ENCODE measurements around the gene UTY.

The UTY gene

DNA sequence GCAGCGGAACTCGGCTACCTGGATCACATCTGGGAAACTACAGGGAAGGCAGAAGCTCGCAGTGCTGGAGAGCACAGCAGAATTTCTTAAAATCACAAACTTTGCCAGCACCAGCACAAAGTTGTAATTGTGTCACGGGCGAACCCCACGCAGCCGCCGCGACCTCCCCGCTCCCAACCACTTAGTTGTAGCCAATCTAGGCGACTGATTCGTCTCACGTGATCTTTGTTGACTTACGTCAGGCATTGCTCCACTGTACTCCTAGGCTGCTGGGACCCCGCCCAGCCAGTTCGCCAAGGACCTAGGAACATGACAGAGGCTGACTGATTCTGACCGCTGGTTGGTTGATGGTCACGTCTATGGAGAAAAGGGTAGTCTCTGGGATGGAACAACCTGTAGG, at the start of gene UTY:
Gene UTY, minus strand, starts transcription at position 206 of the 400 bp plus-strand sequence. CDS start 368 bp downstream, outside the sequence.
- DNase-seq, result no peak

DNA sequence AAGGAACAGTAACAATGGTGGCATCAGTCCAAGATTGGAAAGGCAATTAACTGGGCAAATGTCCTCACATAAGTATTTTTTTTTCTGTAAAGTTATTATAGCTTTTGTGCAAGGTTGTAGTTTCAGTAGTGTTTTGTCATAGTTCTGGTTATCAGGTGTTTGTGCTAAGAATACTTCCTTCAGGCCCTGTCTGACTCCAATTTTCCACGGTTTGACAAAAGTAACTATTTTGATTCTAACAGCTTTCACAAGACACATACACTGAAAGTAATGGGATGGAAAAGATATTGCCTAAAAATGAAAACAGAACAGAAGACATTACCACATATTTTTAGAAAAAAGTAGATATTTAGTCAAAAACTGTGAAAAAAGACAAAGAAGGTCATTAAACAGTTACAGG, 40.6 kb upstream of the UTY start:
- DNase-seq, result no peak

DNA sequence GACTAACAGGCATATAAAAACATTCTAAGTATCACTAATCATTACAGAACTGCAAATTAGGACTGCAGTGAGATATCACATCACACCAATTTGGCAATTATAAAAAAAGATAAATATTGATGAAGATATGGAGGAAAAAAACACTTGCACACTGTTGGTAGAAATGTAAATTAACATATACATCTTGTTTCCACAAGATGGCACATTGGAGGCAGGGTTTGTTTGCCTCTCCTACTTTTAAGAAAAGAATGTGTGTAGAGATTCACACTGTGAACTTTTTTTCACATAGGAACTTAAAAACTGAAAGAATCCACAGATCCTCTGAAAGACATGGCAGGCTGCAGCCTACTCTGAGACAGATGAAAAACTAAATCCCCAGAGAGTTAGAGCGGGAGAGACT, 21.4 kb upstream of the UTY start:
- no peak for DNase-seq

DNA sequence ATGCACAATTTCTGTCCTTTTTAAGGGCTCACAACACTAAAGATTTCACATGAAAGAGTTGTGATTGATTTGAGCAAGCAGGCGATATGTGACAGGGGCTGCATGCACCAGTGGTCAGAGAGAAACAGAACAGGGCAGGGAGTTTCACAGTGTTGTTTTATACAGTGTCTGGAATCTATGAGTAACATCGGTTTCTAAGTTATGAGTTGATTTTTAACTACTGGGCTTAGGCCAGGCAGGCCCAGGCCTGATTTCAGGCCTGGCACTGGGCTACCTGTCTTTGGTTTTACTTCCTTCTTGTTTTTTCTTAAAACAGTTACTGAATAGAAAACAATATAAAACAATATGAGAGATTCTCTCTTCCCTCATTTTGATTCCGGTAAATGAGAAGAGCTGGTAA, 13.9 kb upstream of the UTY start:
- no peak for DNase-seq

DNA sequence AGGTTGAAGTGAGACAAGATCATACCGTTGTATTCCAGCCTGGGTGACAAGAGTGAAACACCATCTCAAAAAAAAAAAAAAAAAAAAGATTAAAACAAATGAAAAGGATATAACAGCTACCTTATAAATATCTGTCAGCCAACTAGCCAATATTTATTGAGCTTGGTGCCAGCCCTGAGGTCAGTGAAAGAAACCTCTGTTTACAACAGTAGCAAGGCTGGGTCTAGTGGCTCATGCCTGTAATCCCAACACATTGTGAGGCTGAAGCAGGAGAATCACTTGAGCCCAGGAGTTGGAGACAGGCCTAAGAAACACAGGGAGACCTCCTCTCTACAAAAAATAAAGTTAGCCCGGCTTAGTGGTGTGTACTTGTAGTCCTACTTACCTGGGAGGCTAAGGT, 12.6 kb upstream of the UTY start:
- no peak for DNase-seq

DNA sequence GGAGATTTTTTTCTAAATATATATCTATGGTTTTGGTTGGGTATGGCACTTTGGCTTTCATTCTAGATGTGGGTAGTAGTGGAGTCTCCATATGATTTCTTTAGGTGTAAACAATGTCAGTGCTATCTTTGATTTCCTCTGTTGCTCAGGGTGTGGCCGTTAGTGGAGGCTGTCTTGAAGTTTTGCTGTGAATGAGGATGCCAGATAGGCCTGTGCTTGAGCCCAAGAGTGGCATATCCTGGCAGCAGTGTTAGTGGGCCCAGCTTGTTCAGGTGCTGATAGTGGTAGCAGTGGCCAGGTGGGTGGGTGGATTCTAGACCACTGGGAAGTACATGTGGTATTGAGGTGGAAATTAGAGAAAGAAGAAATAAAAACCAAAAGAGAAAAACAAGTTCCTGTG, 8.9 kb upstream of the UTY start:
- no peak for DNase-seq

DNA sequence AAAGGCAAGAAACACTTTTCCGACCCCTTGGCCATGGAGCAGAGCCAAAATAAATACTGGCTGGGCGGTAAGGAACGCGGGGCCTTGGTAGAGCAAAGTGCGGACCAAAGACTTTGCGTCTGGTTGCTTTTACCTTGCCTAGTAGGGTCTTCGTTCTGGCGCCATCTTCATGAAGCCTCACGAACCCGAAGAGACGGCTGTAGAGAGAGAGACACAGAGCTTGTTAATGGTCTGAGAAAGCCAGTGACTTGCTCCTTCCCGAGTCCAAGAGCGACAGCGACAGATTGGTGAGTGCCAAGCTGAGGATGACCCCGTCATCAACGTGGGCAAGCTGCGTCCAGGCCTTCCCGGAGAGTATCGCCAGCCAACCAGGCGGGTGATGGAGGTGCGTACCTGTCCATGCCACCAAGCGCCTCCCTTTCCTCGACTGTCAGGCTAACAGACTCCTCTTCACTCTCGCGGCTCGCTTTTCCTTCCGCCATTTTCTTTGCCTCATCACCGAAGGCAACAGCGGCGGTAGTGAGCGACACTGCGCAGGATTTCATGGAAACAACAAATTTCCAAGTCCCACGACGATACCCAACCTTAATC, 617 bp downstream of the UTY start:
- no peak for DNase-seq

DNA sequence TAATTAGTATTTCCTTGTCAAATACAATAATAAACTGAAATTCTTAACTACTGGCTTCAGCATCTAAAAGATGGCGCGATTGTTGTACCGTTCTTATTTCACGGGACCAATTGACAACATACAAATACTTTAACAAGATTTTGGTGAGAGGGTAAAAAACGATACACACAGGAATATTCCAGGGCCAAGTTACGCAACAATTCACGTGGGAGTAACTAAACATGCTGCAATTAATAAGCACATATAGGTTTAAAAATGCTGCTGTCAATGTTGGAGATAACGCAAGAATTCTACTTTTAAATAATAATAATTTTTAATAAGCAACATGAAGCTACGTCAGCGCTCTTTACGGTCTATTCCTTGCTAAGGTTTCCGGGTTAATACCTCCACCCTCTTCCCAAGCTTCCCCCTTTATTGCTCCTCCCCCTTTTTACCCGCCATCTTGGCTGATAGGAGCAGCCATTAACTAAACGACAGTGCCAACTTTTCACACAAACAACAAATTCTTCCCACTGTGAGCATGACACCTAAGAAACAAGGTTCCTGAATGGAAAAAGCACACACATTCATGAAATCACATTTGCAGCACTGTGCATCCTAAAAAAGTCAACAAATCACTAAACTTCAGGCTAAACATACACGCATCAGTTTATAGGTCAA, 1.6 kb downstream of the UTY start:
- DNase-seq, result no peak

DNA sequence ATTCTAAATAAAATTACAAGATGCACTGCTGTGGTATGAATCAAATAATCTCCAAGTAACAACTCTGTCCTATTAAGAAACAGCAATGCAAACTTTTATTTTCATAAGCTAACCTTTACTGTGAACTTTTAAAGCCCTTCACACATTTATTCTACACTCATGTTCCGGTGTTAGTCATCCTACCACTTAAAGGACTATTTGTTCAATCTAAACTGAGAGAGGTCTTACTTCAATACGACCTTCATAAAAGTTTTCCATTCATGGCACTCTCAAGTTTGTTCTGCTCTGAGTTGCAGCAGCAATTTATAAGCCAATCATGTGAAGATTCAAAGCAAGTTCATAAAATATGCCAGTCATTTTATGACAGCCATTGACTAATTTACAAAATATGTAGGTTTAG, 4.8 kb downstream of the UTY start:
- no peak for DNase-seq

DNA sequence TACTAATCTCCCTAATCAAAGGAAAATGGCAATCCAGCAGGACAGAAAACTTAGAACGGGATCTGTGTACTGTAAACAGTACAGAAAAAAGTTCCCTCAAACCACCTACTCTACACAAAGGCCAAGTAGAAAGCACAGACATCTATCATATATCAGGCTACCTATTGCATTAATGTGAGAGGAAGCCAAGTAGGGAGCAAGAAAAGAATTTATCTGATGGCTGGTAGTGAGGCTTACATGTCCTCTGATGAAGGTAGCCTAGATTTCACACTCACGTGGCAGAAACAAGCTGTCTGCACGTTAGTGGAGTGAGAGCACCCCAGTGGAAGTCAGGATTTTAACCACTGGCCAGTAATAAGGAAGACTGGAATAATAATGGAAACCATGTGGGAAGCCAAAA, 28.3 kb downstream of the UTY start:
- DNase-seq, result no peak

DNA sequence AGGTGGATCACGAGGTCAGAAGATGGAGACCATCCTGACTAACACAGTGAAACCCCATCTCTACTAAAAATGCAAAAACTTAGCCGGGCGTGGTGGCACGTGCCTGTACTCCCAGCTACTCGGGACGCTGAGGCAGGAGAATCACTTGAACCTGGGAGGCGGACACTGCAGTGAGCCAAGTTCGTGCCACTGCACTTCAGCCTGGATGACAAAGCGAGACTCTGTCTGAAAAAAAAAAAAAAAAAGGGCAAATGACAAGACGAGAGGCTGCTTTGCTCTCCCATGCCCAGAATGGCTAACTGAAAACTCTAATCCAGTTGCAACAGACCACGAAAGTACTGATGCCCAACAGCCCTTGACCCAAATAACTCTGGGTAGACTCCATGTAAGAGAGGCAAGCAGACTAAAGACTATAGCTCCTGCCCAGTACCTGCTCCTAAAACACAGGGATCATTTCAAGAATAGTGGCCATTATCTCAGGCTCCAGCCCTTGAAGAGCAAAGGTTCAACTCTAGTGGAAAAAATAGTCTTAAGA, 29.2 kb downstream of the UTY start:
- no peak for DNase-seq

DNA sequence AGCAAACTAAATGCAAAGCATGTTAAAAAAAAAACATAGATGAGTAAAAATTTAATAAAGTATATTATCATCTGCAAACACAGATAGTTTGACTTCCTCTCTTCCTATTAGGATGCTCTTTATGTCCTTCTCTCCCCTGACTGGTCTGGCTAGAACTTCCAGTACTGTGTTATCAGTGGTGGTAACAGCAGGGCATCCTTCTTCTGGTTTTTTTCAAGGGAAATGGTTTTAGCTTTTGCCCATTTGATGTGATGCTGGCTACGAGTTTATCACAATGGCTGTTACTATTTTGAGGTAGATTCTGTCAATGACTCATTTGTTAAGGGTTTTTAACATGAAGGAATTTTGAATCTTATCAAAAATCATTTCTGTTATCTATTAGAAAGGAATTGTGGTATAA, 34.3 kb downstream of the UTY start:
- DNase-seq, result no peak

DNA sequence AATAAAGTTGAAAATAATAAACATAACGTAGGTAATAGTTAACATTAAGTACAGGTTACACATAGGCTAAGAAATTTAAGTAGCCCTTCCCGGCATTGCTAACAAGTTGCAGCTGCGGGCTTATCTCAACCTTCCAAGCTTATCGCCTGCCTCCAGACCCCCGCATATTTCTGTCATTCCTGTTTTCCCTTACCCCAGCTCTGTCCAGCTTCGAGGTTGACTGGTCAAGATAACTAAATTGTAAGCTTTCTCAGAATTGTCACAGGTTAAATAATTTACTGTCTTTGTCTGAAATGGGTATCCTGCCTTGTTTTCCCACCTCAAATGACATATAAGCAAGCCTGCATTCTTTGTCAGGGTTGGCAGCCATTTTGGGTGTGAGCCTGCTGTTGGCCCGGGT, 36.7 kb downstream of the UTY start:
- no peak for DNase-seq

DNA sequence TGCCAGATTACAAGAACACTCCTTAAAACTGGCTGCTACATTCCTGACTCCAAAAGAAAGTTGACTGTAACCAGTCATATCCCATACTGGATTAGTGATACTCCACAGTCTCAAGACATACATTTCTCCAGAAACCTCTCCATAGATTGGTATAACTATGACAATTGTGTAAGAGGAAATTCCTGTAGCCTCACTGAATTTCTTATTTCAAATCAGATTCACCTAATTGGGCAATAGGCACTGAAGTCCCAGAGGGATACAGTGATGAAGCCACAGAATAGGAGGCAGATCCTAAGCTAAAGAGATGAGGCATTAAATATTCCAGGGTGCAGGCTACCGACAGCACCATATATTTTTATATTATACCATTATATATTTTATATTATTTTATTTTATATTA, 39.0 kb downstream of the UTY start:
- DNase-seq, result no peak

DNA sequence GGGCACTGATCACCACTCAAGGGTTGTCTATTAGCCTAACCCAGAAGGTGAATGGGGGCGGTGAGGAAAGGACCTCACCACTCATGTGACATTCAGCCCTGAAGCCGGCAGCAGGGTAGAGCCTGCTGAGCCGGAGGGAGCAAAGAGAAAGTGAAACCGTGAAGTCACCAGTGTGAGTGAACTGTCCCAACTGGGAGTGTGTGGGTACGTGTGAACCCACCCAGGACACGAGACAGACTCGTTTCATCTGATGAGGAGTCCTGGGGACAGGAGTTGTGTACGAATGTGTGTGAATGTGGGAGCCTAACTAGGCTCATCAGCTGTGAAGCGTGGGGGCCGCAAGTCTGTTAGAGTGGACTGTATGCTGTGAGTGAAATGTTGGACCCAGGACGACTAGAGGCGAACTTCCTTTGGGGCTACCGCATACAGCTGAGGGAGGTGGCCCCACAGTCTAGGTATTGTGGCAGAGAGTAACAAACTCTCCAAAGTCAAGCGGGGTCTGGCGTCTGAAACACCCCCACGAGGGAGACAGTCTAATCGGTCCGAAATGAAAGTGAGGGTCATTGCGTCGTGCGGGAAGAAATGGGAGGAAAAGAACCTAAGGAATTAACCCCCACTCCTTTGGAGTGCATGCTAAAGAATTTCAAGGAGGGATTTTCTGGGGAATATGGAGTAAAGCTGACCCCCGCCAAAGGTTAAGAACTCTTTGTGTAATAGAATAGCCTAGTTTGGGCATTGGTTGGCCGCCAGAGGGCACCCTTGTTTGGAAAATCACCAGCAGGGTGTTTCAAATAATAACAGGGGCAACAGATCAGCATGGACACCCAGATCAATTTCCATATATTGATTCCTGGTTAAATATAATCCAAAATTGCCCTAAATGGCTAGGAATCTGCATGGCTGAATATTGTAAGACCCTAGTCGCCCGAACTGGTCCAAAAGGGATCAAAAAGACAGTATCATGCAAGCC, 43.6 kb downstream of the UTY start:
- no peak for DNase-seq

DNA sequence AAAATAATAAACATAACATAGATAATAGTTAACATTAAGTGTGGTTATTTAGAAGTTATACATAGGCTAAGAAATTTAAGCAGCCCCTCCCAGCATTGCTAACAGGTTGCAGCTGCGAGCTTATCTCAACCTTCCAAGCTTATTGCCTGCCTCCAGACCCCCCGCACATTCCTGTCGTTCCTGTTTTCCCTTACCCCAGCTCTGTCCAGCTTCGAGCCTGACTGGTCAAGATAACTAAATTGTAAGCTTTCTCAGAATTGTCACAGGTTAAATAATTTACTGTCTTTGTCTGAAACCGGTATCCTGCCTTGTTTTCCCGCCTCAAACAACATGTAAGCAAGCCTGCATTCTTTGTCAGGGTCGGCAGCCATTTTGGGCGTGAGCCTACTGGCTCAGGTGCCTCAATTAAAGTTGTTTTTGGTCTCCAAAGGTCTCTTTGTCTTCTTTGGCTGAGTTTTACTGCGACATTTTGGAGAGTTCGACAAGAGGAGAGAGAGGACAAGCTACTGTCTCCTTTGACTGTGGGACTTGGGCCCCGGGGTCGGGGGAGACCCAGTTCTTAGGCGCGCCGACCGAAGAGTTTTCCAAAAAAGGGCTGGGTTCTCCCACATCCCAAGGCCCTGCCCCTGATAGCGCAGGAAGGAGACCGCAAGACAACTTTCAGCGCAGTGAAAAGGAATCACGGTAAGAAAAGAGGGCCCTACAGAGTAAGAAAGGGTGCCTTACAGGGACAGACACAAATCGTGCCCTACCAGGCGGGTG, 44.4 kb downstream of the UTY start:
- DNase-seq, result no peak

DNA sequence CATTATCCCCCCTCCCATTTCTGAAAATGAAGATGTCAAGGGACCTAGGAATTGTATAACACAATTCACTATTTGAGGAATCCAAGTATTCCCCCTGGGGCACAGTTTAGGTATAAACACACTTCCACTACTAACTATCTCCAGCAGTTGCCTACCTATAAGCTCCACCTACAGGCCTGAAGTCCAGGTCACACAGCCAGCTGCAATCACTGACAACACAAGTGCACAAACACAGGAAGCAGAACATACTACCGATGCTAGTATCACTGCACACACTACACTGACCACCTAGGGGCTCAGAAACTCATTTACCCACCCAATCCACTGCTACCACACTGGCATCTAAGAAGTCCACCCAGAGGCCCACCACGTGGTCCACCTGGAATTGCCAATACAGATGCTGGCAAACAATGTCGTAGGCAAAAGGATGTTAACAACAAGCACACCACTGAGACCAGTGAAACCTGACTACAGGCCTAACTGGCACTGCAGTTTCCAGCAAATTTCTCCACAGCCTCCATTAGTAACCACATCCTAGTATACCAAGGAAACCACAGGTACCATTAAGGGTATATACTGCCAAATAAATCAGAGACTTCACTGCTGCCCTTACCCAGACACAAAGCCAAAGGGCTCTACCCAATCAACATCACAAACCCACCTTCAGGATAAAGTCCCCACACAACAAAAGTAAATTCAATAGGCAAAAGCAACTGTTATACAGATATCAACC, 47.4 kb downstream of the UTY start:
- no peak for DNase-seq

DNA sequence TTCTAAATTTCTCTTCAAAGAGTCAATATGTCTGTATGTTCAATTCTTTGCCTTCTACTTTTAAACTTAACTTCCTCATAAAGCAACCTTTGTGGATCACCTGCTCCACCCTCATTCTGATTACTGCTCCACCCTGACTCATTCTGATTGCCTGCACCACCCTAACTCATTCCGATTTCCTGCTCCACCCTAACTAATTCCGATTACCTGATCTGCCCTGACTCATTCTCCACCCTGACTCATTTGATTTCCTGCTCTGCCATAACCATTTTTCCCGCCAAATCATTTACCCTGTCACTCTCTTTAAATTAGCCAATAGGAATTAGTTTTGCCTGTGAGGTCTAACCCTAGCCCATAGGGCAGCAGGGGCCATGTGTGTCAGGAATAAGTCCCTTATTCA, 50.3 kb downstream of the UTY start:
- no peak for DNase-seq

DNA sequence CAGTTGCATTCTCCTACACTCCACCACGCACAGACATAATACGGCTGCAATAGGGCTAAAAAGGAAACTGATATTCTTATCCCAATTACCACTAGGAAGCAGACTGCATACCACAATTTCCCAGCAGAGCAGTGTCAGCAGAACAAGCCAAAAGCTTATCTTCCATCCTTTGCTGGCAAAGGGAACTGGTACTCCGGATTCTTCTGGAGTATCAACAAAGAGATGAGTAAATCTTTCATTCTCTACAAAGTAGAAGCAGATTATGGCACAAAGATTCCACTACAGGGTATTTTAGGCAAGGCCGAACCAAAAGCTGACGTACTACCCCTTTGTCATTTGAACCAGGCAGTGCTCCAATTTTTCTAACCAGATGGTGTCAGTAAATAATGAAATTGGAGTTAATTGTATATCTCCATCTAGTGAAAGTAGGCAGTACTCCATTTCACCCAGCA, 56.5 kb downstream of the UTY start:
- no peak for DNase-seq

DNA sequence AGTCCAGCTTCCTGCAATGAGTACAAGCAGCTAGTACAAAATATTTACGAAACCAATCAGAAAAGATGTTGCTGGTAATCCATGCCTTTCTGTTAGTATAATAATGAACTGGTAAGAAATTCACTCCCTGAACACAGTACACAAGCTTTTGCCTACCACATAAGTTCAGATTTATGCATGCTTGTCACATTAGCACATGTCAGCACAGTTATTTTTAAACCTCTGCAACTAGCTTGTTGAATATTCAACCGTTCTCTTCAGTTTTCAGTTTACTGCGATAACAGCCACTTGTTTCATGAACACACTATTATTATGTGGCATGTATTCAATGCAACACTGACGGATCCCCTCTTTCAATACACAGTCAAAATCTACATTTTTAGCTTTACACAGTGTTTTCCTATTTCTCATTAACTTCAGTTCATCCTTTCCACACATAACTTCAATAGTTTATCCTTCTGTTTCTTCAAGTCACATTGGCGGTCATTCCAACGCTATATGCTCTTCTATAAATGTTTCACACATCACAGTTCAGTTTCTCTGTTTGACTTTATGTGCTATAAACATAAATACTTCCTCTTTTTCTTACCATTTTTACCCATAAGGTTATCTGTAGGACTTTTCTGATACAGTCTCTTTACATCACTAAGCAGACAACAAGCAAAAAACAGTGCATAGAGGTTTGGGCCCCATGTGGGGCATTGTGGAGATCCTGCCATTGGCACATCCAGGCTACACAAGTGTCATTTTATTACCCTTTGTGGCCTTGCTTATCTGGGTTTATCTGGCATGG, 62.8 kb downstream of the UTY start:
- no peak for DNase-seq

DNA sequence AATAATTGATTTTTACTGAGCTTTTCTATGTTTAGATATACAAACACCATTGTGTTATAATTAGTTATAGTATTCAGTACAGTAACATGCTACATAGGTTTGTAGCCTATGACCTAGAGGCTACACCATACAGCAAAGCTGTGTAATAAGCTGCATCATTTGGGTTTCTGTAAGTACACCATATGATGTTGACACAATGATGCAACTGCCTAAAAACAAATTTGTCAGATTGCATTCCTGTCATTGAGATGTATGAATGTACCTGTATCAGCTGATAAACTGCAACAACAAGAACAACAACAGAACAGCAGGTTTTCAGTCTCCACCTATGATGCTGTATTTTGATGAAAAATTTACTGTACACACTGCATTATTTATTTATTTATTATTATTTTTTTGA, 64.3 kb downstream of the UTY start:
- DNase-seq, result no peak
